Tibial nerve (tissue), 4 donors: ENCODE results near the gene TM4SF18. TPM values are rescaled to one million over a fixed set of nuclear protein-coding genes. Genes with fewer than 3 reads are reported as not detected.

Experiments
- DNase-seq, 2 donors: peaks; one replicate each; pipeline ENCODE4 v3.0.0-alpha.2; 2019; ENCODE audit warnings: low spot score in 2 of 2
- H3K27ac ChIP-seq, 4 donors: fragments of 200-600 bp; sonication (generic) in 3 of 4; one replicate each; pipeline ENCODE4 v1.5.1; 2017 to 2019; ENCODE audit warnings: mild to moderate bottlenecking in 1 of 4
- H3K27me3 ChIP-seq, 2 donors: fragments of 200-600 bp; sonication (generic) in 1 of 2; one replicate each; pipeline versions ENCODE4 v1.5.1 to v1.6.0; 2017 to 2019
- H3K36me3 ChIP-seq, 3 donors: fragments of 200-600 bp; sonication (generic); one replicate each; pipeline ENCODE4 v1.5.1; 2018 to 2019
- H3K4me1 ChIP-seq, 4 donors: fragments of 200-600 bp; sonication (generic) in 3 of 4; one replicate each; pipeline ENCODE4 v1.5.1; 2017 to 2019
- H3K4me3 ChIP-seq, 4 donors: fragments of 200-600 bp; sonication (generic) in 3 of 4; one replicate each; pipeline ENCODE4 v1.5.1; 2017 to 2019; ENCODE audit warnings: mild to moderate bottlenecking in 1 of 4, moderate library complexity in 1 of 4
- H3K9me3 ChIP-seq, 4 donors: fragments of 200-600 bp; sonication (generic) in 3 of 4; one replicate each; pipeline ENCODE4 v1.5.1; 2017 to 2019
- CTCF ChIP-seq, 5 experiments: fragments of 200-600 bp in 3 of 5; fragments of 450-650 bp in 2 of 5; sonication (generic) in 3 of 5; IDR thresholded peaks; one replicate each; pipeline ENCODE4 v1.5.1; 2016 to 2019; ENCODE audit warnings: antibody characterized with exemption in 5 of 5, mild to moderate bottlenecking in 3 of 5, moderate library complexity in 2 of 5
- EP300 ChIP-seq, 2 donors: sonication (generic); formaldehyde crosslinking; IDR thresholded peaks; one replicate each; pipeline ENCODE4 v1.6.1; 2017; ENCODE audit warnings: antibody characterized with exemption in 2 of 2, mild to moderate bottlenecking in 1 of 2
- POLR2A ChIP-seq, 2 donors: fragments of 450-650 bp; IDR thresholded peaks; one replicate each; pipeline ENCODE4 v1.6.1; 2017; ENCODE audit warnings: antibody characterized with exemption in 2 of 2, mild to moderate bottlenecking in 2 of 2, moderate library complexity in 2 of 2
- WGBS, 2 donors: methylation state at CpG; one replicate each; pipeline ENCODE4 v1.1.5; 2018; 5-methylcytosine and 5-hydroxymethylcytosine counted together
- total RNA-seq, 4 donors: library from RNA; depleted of rRNA; stranded (reverse); fragments of >200 nt; gene quantifications; one replicate each; pipeline ENCODE4 v1.1.0, GENCODE V29; 2016

Gene TM4SF18
- total RNA-seq, 4 donors from 2014 or later, result 1.5 to 12.7 (median 4.6) TPM

- Histone ChIP-seq H3K27ac (no peak overlapping the region), H3K36me3 (no peaks in the 10 kb centered on the region), H3K27me3 (no peaks in the 10 kb centered on the region), H3K4me3 (no peak overlapping the region), H3K4me1 (peaks cover 0 to 12% (median 3%) of the 10 kb centered on the region in 4 donors), H3K9me3 (no peaks in the 10 kb centered on the region)
- 95% methylated on average over 1 of the region's 1 CpG for WGBS, 2 donors
- DNase-seq, result no peak
- TF ChIP-seq CTCF (IDR thresholded peaks at IDR 0.05), result no peak
- no peak for TF ChIP-seq POLR2A (IDR thresholded peaks at IDR 0.05)
- TF ChIP-seq EP300 (IDR thresholded peaks at IDR 0.05), result no peak
These were observed 16.4 kb downstream of the TM4SF18 start for GRCh38 chr3:149317072-149317471.

- Histone ChIP-seq H3K27me3 (no peaks in the 10 kb centered on the region), H3K36me3 (no peaks in the 10 kb centered on the region), H3K27ac (peak overlapping the region in 1 of 4 donors; percentile 20), H3K4me3 (no peak overlapping the region), H3K9me3 (no peaks in the 10 kb centered on the region), H3K4me1 (peaks cover 0 to 12% (median 3%) of the 10 kb centered on the region in 4 donors)
- 81 to 83% methylated on average over 2 of the region's 2 CpGs for WGBS, 2 donors
- DNase-seq, result no peak
- TF ChIP-seq CTCF (IDR thresholded peaks at IDR 0.05), result no peak
- no peak for TF ChIP-seq EP300 (IDR thresholded peaks at IDR 0.05)
- no peak for TF ChIP-seq POLR2A (IDR thresholded peaks at IDR 0.05)
These were observed 17.0 kb downstream of the TM4SF18 start for GRCh38 chr3:149316437-149316836.

- Histone ChIP-seq H3K36me3 (no peaks in the 10 kb centered on the region), H3K27me3 (no peaks in the 10 kb centered on the region), H3K9me3 (no peaks in the 10 kb centered on the region), H3K4me1 (peaks cover 0 to 12% (median 3%) of the 10 kb centered on the region in 4 donors), H3K27ac (peak overlapping the region in 2 of 4 donors; percentile 20 to 35), H3K4me3 (no peak overlapping the region)
- WGBS, 2 donors, result 64 to 68% methylated on average over 3 of the region's 3 CpGs
- no peak for DNase-seq
- TF ChIP-seq CTCF (IDR thresholded peaks at IDR 0.05) (no peak), EP300 (IDR thresholded peaks at IDR 0.05) (no peak), POLR2A (IDR thresholded peaks at IDR 0.05) (no peak)
These were observed 17.7 kb downstream of the TM4SF18 start for GRCh38 chr3:149315694-149316093.

- H3K4me3 ChIP-seq, result no peak overlapping the region
- no peak for TF ChIP-seq EP300 (IDR thresholded peaks at IDR 0.05)
- no peak for TF ChIP-seq POLR2A (IDR thresholded peaks at IDR 0.05)
- TF ChIP-seq CTCF (IDR thresholded peaks at IDR 0.05), result no peak
- no peaks in the 10 kb centered on the region for H3K36me3 ChIP-seq
- DNase-seq, result no peak
- WGBS, 2 donors, result 60 to 62% methylated on average over 7 of the region's 7 CpGs
- H3K9me3 ChIP-seq, result no peaks in the 10 kb centered on the region
- H3K27me3 ChIP-seq, result no peaks in the 10 kb centered on the region
- peaks cover 0 to 12% (median 3%) of the 10 kb centered on the region in 4 donors for H3K4me1 ChIP-seq
- H3K27ac ChIP-seq, result peak overlapping the region in 2 of 4 donors; percentile 20 to 35
These were observed 18.4 kb downstream of the TM4SF18 start for GRCh38 chr3:149314807-149315578.

- Histone ChIP-seq H3K36me3 (no peaks in the 10 kb centered on the region), H3K4me3 (no peak overlapping the region), H3K27ac (no peak overlapping the region), H3K4me1 (peaks cover 0 to 12% (median 3%) of the 10 kb centered on the region in 4 donors), H3K9me3 (no peaks in the 10 kb centered on the region), H3K27me3 (no peaks in the 10 kb centered on the region)
- DNase-seq, result no peak
- no peak for TF ChIP-seq POLR2A (IDR thresholded peaks at IDR 0.05)
- no peak for TF ChIP-seq CTCF (IDR thresholded peaks at IDR 0.05)
- TF ChIP-seq EP300 (IDR thresholded peaks at IDR 0.05), result no peak
- WGBS, 2 donors, result 71 to 79% methylated on average over 1 of the region's 1 CpG
These were observed 19.9 kb downstream of the TM4SF18 start for GRCh38 chr3:149313542-149313941.
